Hepatocyte (in vitro differentiated cells): ENCODE results near the gene MFSD6. TPM values are rescaled to one million over a fixed set of nuclear protein-coding genes. Genes with fewer than 3 reads are reported as not detected.

Experiments used
- DNase-seq: peaks from one replicate; pipeline ENCODE4 v3.0.0-alpha.2; 2016; ENCODE audit warnings: low spot score
- H2AFZ ChIP-seq: fragments of 200-600 bp; sonication (generic); 2 replicates; pipeline ENCODE4 v1.6.0; 2016; ENCODE audit warnings: antibody characterized with exemption, mild to moderate bottlenecking
- H3K27ac ChIP-seq: fragments of 200-600 bp; sonication (generic); 2 replicates; pipeline ENCODE4 v1.5.1; 2016; ENCODE audit warnings: mild to moderate bottlenecking
- H3K27me3 ChIP-seq: fragments of 200-600 bp; sonication (generic); 2 replicates; pipeline ENCODE4 v1.6.1; 2016
- H3K36me3 ChIP-seq: fragments of 200-600 bp; sonication (generic); replicated peaks from 2 replicates; pipeline ENCODE4 v1.5.1; 2016; ENCODE audit warnings: low read depth; ENCODE audit not compliant: insufficient read depth
- H3K4me1 ChIP-seq: fragments of 200-600 bp; sonication (generic); 2 replicates; pipeline ENCODE4 v1.5.1; 2016; ENCODE audit warnings: mild to moderate bottlenecking, moderate library complexity; ENCODE audit not compliant: insufficient read depth
- H3K4me2 ChIP-seq: fragments of 200-600 bp; sonication (generic); 2 replicates; pipeline ENCODE4 v1.6.0; 2016
- H3K4me3 ChIP-seq: fragments of 200-600 bp; sonication (generic); 2 replicates; pipeline ENCODE4 v1.5.1; 2016; ENCODE audit warnings: mild to moderate bottlenecking
- H3K79me2 ChIP-seq: fragments of 200-600 bp; sonication (generic); 2 replicates; pipeline ENCODE4 v1.6.0; 2017; ENCODE audit warnings: mild to moderate bottlenecking
- H3K9me2 ChIP-seq: fragments of 200-600 bp; sonication (generic); replicated peaks from 2 replicates; pipeline ENCODE4 v1.6.0; 2017; ENCODE audit warnings: mild to moderate bottlenecking; ENCODE audit not compliant: insufficient read depth
- H3K9me3 ChIP-seq: fragments of 200-600 bp; sonication (generic); 2 replicates; pipeline ENCODE4 v1.5.1; 2016; ENCODE audit warnings: low read depth, mild to moderate bottlenecking
- H4K20me1 ChIP-seq: fragments of 200-600 bp; sonication (generic); 2 replicates; pipeline ENCODE4 v1.6.0; 2016; ENCODE audit warnings: mild to moderate bottlenecking; ENCODE audit not compliant: insufficient read depth, poor library complexity, severe bottlenecking
- CTCF ChIP-seq: fragments of 200-600 bp; sonication (generic); IDR thresholded peaks from 2 replicates; pipeline ENCODE4 v1.5.1; 2016; ENCODE audit warnings: antibody characterized with exemption, mild to moderate bottlenecking; ENCODE audit not compliant: poor library complexity
- EZH2 ChIP-seq: fragments of 200-600 bp; sonication (generic); IDR thresholded peaks from 2 replicates; pipeline ENCODE4 v1.6.1; 2016; ENCODE audit warnings: antibody characterized with exemption, mild to moderate bottlenecking, borderline replicate concordance
- EZH2phosphoT487 ChIP-seq: fragments of 200-600 bp; sonication (generic); IDR thresholded peaks from one replicate; pipeline ENCODE4 v1.6.1; 2018; ENCODE audit warnings: antibody characterized with exemption, mild to moderate bottlenecking, low read depth, moderate library complexity; ENCODE audit not compliant: unreplicated experiment, severe bottlenecking
- WGBS: methylation state at CpG from one replicate; pipeline ENCODE4 v1.1.6; 2016; ENCODE audit warnings: low lambda C conversion rate; ENCODE audit errors: missing lambda C conversion rate; 5-methylcytosine and 5-hydroxymethylcytosine counted together
- polyA plus RNA-seq: library from polyadenylated mRNA; unstranded; fragments of >200 nt; fragmentation: Nextera tagmentation; extraction: Ambion mirVana; gene quantifications from 2 replicates; pipeline ENCODE4 v1.2.1, GENCODE V29; 2016
- total RNA-seq: library from RNA; depleted of rRNA; stranded (reverse); fragments of >200 nt; gene quantifications from 2 replicates; pipeline ENCODE4 v1.2.3, GENCODE V29; 2014

The MFSD6 gene
- total and polyA plus RNA-seq, 2 experiments from 2014 or later = 9.7 to 15.9 TPM

- no peak overlapping the region for H3K27ac ChIP-seq
- H2AFZ ChIP-seq = no peak overlapping the region
- H3K36me3 ChIP-seq = no peaks in the 10 kb centered on the region
- peak; percentile 20 for DNase-seq
- H3K4me1 ChIP-seq = no peaks in the 10 kb centered on the region
- H3K4me3 ChIP-seq = no peak overlapping the region
- H3K4me2 ChIP-seq = no peak overlapping the region
- no peaks in the 10 kb centered on the region for H3K9me3 ChIP-seq
- TF ChIP-seq EZH2phosphoT487 = no peak
- no peak for TF ChIP-seq EZH2
- TF ChIP-seq CTCF = no peak
- H3K9me2 ChIP-seq = no peaks in the 10 kb centered on the region
- 71% methylated on average over 10 of the region's 10 CpGs for WGBS
- H3K27me3 ChIP-seq = no peaks in the 10 kb centered on the region
- no peaks in the 10 kb centered on the region for H4K20me1 ChIP-seq
- no peaks in the 10 kb centered on the region for H3K79me2 ChIP-seq
Observed at GRCh38 chr2:190379249-190379964, 28.7 kb upstream of the MFSD6 start.

DNA sequence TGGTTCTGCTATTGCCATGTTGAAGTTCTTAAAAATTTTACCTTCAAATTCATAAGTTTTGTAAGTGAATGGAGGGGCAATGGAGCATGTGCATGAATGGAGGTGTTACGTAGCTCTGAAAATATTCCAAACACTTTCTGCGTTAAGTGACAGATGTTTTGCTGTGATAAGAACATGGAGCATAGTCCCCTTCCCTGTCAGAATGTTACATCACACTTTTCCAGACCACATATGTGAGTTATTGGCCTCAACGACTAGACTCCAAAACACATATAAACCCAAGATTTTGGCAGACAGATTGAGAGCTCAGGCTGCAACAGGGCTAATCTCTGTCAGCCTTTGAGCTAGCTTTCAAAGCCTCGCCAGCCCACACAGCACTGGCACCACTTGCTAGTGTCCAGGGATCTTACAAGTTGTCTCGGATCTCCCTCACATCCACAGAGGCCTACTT, 27.2 kb upstream of the MFSD6 start:
- no peak for DNase-seq
- H3K4me2 ChIP-seq = no peak overlapping the region
- no peaks in the 10 kb centered on the region for H3K9me3 ChIP-seq
- 78% methylated on average over 5 of the region's 5 CpGs for WGBS
- no peak overlapping the region for H2AFZ ChIP-seq
- no peaks in the 10 kb centered on the region for H4K20me1 ChIP-seq
- no peak for TF ChIP-seq EZH2phosphoT487
- TF ChIP-seq CTCF = no peak
- no peak for TF ChIP-seq EZH2
- H3K4me3 ChIP-seq = no peak overlapping the region
- H3K79me2 ChIP-seq = no peaks in the 10 kb centered on the region
- H3K27ac ChIP-seq = no peak overlapping the region
- no peaks in the 10 kb centered on the region for H3K36me3 ChIP-seq
- no peaks in the 10 kb centered on the region for H3K9me2 ChIP-seq
- no peaks in the 10 kb centered on the region for H3K27me3 ChIP-seq
- H3K4me1 ChIP-seq = no peaks in the 10 kb centered on the region

- H3K4me1 ChIP-seq = no peaks in the 10 kb centered on the region
- H3K27me3 ChIP-seq = no peaks in the 10 kb centered on the region
- no peaks in the 10 kb centered on the region for H3K9me3 ChIP-seq
- no peak overlapping the region for H3K4me3 ChIP-seq
- H3K9me2 ChIP-seq = no peaks in the 10 kb centered on the region
- 58% methylated on average over 1 of the region's 1 CpG for WGBS
- no peaks in the 10 kb centered on the region for H4K20me1 ChIP-seq
- peak; percentile 63 for DNase-seq
- H3K79me2 ChIP-seq = no peaks in the 10 kb centered on the region
- TF ChIP-seq EZH2phosphoT487 = no peak
- TF ChIP-seq CTCF = peak; percentile 50
- no peak overlapping the region for H3K27ac ChIP-seq
- no peak overlapping the region for H3K4me2 ChIP-seq
- H2AFZ ChIP-seq = no peak overlapping the region
- no peaks in the 10 kb centered on the region for H3K36me3 ChIP-seq
Observed at GRCh38 chr2:190382851-190383250, 25.3 kb upstream of the MFSD6 start.
